ENCODE measurements around the gene PCDHGA11. TPM values are rescaled to one million over a fixed set of nuclear protein-coding genes. Genes with fewer than 3 reads are reported as not detected.

PCDHGA11 gene
- total RNA-seq, 1 donor = 12.3 TPM

DNA sequence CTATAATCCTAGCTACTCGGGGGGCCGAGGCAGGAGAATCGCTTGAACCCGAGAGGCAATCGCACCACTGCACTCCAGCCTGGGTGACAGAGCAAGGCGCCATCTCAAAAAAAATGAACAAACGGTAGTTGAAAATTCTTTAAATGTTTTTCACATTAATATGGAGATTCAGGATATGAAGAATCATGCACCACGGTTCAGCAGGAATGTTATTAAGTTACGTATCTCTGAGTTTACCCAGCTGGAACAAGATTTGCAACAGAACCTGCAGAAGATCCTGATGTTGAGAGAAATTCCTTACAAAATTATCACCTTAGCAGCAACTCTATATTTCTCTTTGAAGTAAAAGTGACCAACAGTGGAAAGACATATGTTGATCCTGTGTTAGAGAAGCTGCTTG, 19.5 kb downstream of the PCDHGA11 start:
- Histone ChIP-seq H3K27ac (ENCODE audit: low read depth, low read length) (no peak overlapping the region), H3K4me1 (ENCODE audit: insufficient read depth, low read length) (peaks cover 20% of the 10 kb centered on the region), H4K20me1 (ENCODE audit: insufficient read depth, low read length) (no peaks in the 10 kb centered on the region), H3K9me3 (ENCODE audit: low read depth, low read length) (no peaks in the 10 kb centered on the region), H2AFZ (ENCODE audit: low read length) (no peak overlapping the region), H3K4me2 (ENCODE audit: insufficient read depth, low read length) (no peak overlapping the region), H3K27me3 (ENCODE audit: insufficient read depth, low read length) (no peaks in the 10 kb centered on the region), H3K79me2 (ENCODE audit: insufficient read depth, low read length) (peaks cover 47% of the 10 kb centered on the region), H3K36me3 (ENCODE audit: insufficient read depth, low read length) (no peaks in the 10 kb centered on the region), H3K4me3 (ENCODE audit: insufficient read depth, low read length) (no peak overlapping the region)
- TF ChIP-seq, protein P1, sequence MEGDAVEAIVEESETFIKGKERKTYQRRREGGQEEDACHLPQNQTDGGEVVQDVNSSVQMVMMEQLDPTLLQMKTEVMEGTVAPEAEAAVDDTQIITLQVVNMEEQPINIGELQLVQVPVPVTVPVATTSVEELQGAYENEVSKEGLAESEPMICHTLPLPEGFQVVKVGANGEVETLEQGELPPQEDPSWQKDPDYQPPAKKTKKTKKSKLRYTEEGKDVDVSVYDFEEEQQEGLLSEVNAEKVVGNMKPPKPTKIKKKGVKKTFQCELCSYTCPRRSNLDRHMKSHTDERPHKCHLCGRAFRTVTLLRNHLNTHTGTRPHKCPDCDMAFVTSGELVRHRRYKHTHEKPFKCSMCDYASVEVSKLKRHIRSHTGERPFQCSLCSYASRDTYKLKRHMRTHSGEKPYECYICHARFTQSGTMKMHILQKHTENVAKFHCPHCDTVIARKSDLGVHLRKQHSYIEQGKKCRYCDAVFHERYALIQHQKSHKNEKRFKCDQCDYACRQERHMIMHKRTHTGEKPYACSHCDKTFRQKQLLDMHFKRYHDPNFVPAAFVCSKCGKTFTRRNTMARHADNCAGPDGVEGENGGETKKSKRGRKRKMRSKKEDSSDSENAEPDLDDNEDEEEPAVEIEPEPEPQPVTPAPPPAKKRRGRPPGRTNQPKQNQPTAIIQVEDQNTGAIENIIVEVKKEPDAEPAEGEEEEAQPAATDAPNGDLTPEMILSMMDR (IDR thresholded peaks at IDR 0.05; ENCODE audit: extremely low read depth, low read depth, low read length) = no peak
- no peak for DNase-seq (ENCODE audit: insufficient read length, low spot score, missing footprints)

DNA sequence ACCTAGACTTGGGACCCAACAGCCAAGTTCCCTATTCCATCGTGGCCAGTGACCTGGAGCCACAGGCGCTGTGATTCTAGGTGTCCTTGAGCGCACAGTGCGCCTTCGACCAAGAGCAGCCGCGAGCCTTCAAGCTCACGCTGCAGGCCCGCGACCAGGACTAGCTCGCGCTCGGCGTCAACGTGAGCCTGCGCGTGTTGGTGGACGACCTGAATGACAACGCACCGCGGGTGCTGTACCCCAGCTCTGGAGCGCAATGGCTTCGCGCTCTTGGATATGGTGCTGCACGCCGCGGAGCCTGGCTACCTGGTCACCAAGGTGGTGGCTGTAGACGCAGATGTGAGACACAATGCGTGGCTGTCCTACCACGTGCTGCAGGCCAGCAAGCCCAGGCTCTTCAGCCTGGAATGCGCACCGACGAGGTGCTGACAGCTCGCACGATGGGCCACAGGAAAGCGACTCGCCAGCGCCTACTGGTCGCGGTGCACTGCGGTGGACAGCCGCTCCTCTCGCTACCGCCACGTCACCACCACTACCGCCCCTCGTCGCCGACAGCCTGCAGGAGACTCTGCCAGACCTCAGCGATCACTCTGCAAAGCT, 20.8 kb downstream of the PCDHGA11 start:
- Histone ChIP-seq H3K27me3 (ENCODE audit: insufficient read depth, low read length) (no peaks in the 10 kb centered on the region), H3K27ac (ENCODE audit: low read depth, low read length) (no peak overlapping the region), H3K4me3 (ENCODE audit: insufficient read depth, low read length) (no peak overlapping the region), H3K9me3 (ENCODE audit: low read depth, low read length) (no peaks in the 10 kb centered on the region), H3K4me1 (ENCODE audit: insufficient read depth, low read length) (peaks cover 12% of the 10 kb centered on the region), H3K36me3 (ENCODE audit: insufficient read depth, low read length) (no peaks in the 10 kb centered on the region), H4K20me1 (ENCODE audit: insufficient read depth, low read length) (no peaks in the 10 kb centered on the region), H3K4me2 (ENCODE audit: insufficient read depth, low read length) (no peak overlapping the region), H2AFZ (ENCODE audit: low read length) (no peak overlapping the region), H3K79me2 (ENCODE audit: insufficient read depth, low read length) (peaks cover 41% of the 10 kb centered on the region)
- TF ChIP-seq, protein P1 (IDR thresholded peaks at IDR 0.05; ENCODE audit: extremely low read depth, low read depth, low read length) = no peak
- DNase-seq (ENCODE audit: insufficient read length, low spot score, missing footprints) = no peak

DNA sequence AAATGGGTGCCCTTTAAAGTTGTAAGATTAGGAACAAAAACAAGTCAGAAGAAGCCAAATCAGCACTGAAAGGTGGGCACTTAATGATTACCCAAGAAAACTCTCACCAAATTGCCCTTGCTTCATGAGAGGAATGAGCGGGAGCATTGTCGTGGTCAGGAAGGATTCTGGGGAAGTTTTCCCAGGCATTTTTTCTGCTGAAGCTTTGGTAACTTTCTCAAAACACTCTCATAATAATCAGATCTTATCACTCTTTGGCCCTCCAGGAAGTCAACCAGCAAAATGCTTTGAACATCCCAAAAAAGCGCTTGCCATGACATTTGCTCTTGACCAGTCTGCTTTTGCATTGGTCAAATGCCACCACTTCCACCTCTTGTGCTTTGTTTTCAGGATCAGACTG, 44.5 kb downstream of the PCDHGA11 start:
- H3K27ac ChIP-seq (ENCODE audit: low read depth, low read length) = no peak overlapping the region
- no peaks in the 10 kb centered on the region for H3K36me3 ChIP-seq (ENCODE audit: insufficient read depth, low read length)
- no peak overlapping the region for H2AFZ ChIP-seq (ENCODE audit: low read length)
- H4K20me1 ChIP-seq (ENCODE audit: insufficient read depth, low read length) = no peaks in the 10 kb centered on the region
- H3K79me2 ChIP-seq (ENCODE audit: insufficient read depth, low read length) = peaks cover 17% of the 10 kb centered on the region
- no peaks in the 10 kb centered on the region for H3K9me3 ChIP-seq (ENCODE audit: low read depth, low read length)
- H3K4me2 ChIP-seq (ENCODE audit: insufficient read depth, low read length) = no peak overlapping the region
- H3K4me3 ChIP-seq (ENCODE audit: insufficient read depth, low read length) = no peak overlapping the region
- no peaks in the 10 kb centered on the region for H3K4me1 ChIP-seq (ENCODE audit: insufficient read depth, low read length)
- no peak for DNase-seq (ENCODE audit: insufficient read length, low spot score, missing footprints)
- TF ChIP-seq, protein P1 (IDR thresholded peaks at IDR 0.05; ENCODE audit: extremely low read depth, low read depth, low read length) = no peak
- H3K27me3 ChIP-seq (ENCODE audit: insufficient read depth, low read length) = no peaks in the 10 kb centered on the region

Other genes starting within 250 kb of the PCDHGA11 start
- 2.2 and 2.4 TPM in 2 replicates for gene PCDHB7, start 248.4 kb upstream of the PCDHGA11 start, total RNA-seq
- gene PCDHB8, start 243.3 kb upstream of the PCDHGA11 start, total RNA-seq = 0.36 and 0.88 TPM in 2 replicates
- gene PCDHB16, start 238.7 kb upstream of the PCDHGA11 start, total RNA-seq = 1.1 and 3.5 TPM in 2 replicates
- 1.2 and 1.8 TPM in 2 replicates for gene PCDHB9, start 233.9 kb upstream of the PCDHGA11 start, total RNA-seq
- 2.2 and 2.7 TPM in 2 replicates for gene PCDHB10, start 228.7 kb upstream of the PCDHGA11 start, total RNA-seq
- 1.1 and 1.8 TPM in 2 replicates for gene PCDHB11, start 221.4 kb upstream of the PCDHGA11 start, total RNA-seq
- 0.59 and 0.72 TPM in 2 replicates for gene PCDHB12, start 212.3 kb upstream of the PCDHGA11 start, total RNA-seq
- 2.1 and 2.2 TPM in 2 replicates for gene PCDHB13, start 207.1 kb upstream of the PCDHGA11 start, total RNA-seq
- 2.7 and 2.9 TPM in 2 replicates for gene PCDHB14, start 197.7 kb upstream of the PCDHGA11 start, total RNA-seq
- gene PCDHB15, start 175.7 kb upstream of the PCDHGA11 start, total RNA-seq = 0.88 and 1.1 TPM in 2 replicates
- 0.36 and 0.59 TPM in 2 replicates for gene SLC25A2, start 117.0 kb upstream of the PCDHGA11 start, total RNA-seq
- gene TAF7, start 100.3 kb upstream of the PCDHGA11 start, total RNA-seq = 44.2 and 48.1 TPM in 2 replicates
- 1.1 and 1.5 TPM in 2 replicates for gene PCDHGA1, start 90.5 kb upstream of the PCDHGA11 start, total RNA-seq
- 2.7 and 2.9 TPM in 2 replicates for gene PCDHGA2, start 82.3 kb upstream of the PCDHGA11 start, total RNA-seq
- gene PCDHGA3, start 77.2 kb upstream of the PCDHGA11 start, total RNA-seq = 2.4 and 2.9 TPM in 2 replicates
- 3.3 and 5.0 TPM in 2 replicates for gene PCDHGB1, start 71.0 kb upstream of the PCDHGA11 start, total RNA-seq
- 6.8 and 6.9 TPM in 2 replicates for gene PCDHGA4, start 66.0 kb upstream of the PCDHGA11 start, total RNA-seq
- 4.3 and 5.6 TPM in 2 replicates for gene PCDHGB2, start 61.1 kb upstream of the PCDHGA11 start, total RNA-seq
- gene PCDHGA5, start 56.9 kb upstream of the PCDHGA11 start, total RNA-seq = 2.5 and 2.7 TPM in 2 replicates
- 6.2 and 8.0 TPM in 2 replicates for gene PCDHGB3, start 50.8 kb upstream of the PCDHGA11 start, total RNA-seq
- gene PCDHGA6, start 47.2 kb upstream of the PCDHGA11 start, total RNA-seq = 5.0 and 5.1 TPM in 2 replicates
- 6.5 TPM in 2 replicates for gene PCDHGA7, start 38.3 kb upstream of the PCDHGA11 start, total RNA-seq
- gene PCDHGB4, start 33.4 kb upstream of the PCDHGA11 start, total RNA-seq = 14.1 and 15.9 TPM in 2 replicates
- gene PCDHGA8, start 28.4 kb upstream of the PCDHGA11 start, total RNA-seq = 3.5 and 3.6 TPM in 2 replicates
- gene PCDHGB5, start 23.1 kb upstream of the PCDHGA11 start, total RNA-seq = 21.5 and 24.2 TPM in 2 replicates
- 6.2 and 6.5 TPM in 2 replicates for gene PCDHGA9, start 18.3 kb upstream of the PCDHGA11 start, total RNA-seq
- gene PCDHGB6, start 13.0 kb upstream of the PCDHGA11 start, total RNA-seq = 6.2 and 8.0 TPM in 2 replicates
- 23.2 and 24.8 TPM in 2 replicates for gene PCDHGA10, start 8.1 kb upstream of the PCDHGA11 start, total RNA-seq
- 18.5 and 19.2 TPM in 2 replicates for gene PCDHGB7, start 3.4 kb upstream of the PCDHGA11 start, total RNA-seq
- gene PCDHGA12, start 9.5 kb downstream of the PCDHGA11 start, total RNA-seq = 20.6 and 33.6 TPM in 2 replicates
- gene PCDHGC3, start 54.9 kb downstream of the PCDHGA11 start, total RNA-seq = 59.4 and 91.3 TPM in 2 replicates
- 2.9 and 3.8 TPM in 2 replicates for gene PCDHGC4, start 64.0 kb downstream of the PCDHGA11 start, total RNA-seq
- 3.6 and 5.3 TPM in 2 replicates for gene PCDHGC5, start 68.0 kb downstream of the PCDHGA11 start, total RNA-seq
- gene DIAPH1, start 197.9 kb downstream of the PCDHGA11 start, total RNA-seq = 18.5 and 19.2 TPM in 2 replicates
- gene HDAC3, start 215.8 kb downstream of the PCDHGA11 start, total RNA-seq = 47.8 and 50.4 TPM in 2 replicates
- 4.4 and 5.1 TPM in 2 replicates for gene RELL2, start 215.9 kb downstream of the PCDHGA11 start, total RNA-seq
- gene FCHSD1, start 230.4 kb downstream of the PCDHGA11 start, total RNA-seq = 21.8 and 22.4 TPM in 2 replicates

Measured in osteoblast (primary cell).